ENCODE measurements around the gene ADGRD2. TPM values are rescaled to one million over a fixed set of nuclear protein-coding genes. Genes with fewer than 3 reads are reported as not detected.

Gene ADGRD2
- total RNA-seq, 3 donors from 2014 or later, result 2.6 to 2.9 TPM; not detected in 1

GRCh38 chr9:124526174-124526573, 75.9 kb downstream of the ADGRD2 start:
- H3K27me3 ChIP-seq, result no peaks in the 10 kb centered on the region
- intact Hi-C loops (cut with DNase I; ENCODE audit: low total_unique reads), result no loop called here
- H3K27ac ChIP-seq, result no peak overlapping the region
- H3K4me3 ChIP-seq, result no peak overlapping the region
- TF ChIP-seq POLR2A (IDR thresholded peaks at IDR 0.05), result no peak
- no peak for TF ChIP-seq CTCF (IDR thresholded peaks at IDR 0.05)
- TF ChIP-seq POLR2AphosphoS5 (IDR thresholded peaks at IDR 0.05), result no peak
- H3K36me3 ChIP-seq, result no peaks in the 10 kb centered on the region
- DNase-seq (ENCODE audit: low spot score in 2 of 2), result no peak
- no peaks in the 10 kb centered on the region for H3K9me3 ChIP-seq
- no peaks in the 10 kb centered on the region for H3K4me1 ChIP-seq

- Histone ChIP-seq H3K4me1 (no peaks in the 10 kb centered on the region), H3K27me3 (no peaks in the 10 kb centered on the region), H3K4me3 (no peak overlapping the region), H3K9me3 (no peaks in the 10 kb centered on the region), H3K36me3 (no peaks in the 10 kb centered on the region), H3K27ac (no peak overlapping the region)
- intact Hi-C loops (cut with DNase I; ENCODE audit: low total_unique reads), result no loop called here
- no peak for DNase-seq (ENCODE audit: low spot score in 2 of 2)
- TF ChIP-seq POLR2AphosphoS5 (IDR thresholded peaks at IDR 0.05) (no peak), CTCF (IDR thresholded peaks at IDR 0.05) (no peak), POLR2A (IDR thresholded peaks at IDR 0.05) (no peak)
Measured at GRCh38 chr9:124527781-124528180, 77.5 kb downstream of the ADGRD2 start.

Other genes starting within 250 kb of the ADGRD2 start
- gene NEK6, start 192.5 kb upstream of the ADGRD2 start, total RNA-seq, result 10 to 100 TPM; 17.8 to 31.5 (median 22.2) TPM
- gene PSMB7, start 35.0 kb upstream of the ADGRD2 start, total RNA-seq, result 100 to 1,000 TPM; 157 to 206 (median 162) TPM
- not detected for gene NR5A1, start 56.9 kb downstream of the ADGRD2 start, total RNA-seq

All from breast epithelium (tissue), 4 donors.